ENCODE results near the gene CHERP. TPM values are rescaled to one million over a fixed set of nuclear protein-coding genes. Genes with fewer than 3 reads are reported as not detected.
A peak's percentile ranks its signal among the peaks of the same experiment; 100 is the strongest.
"Not testable (repeated sequence)": the region's sequence is repeated elsewhere in the genome, so short reads cannot be mapped to it uniquely, and the experiment has no call there.

Gene CHERP
- total RNA-seq, 2 donors from 2014 or later = 8.6 to 34.9 TPM

- 83 to 100% methylated on average over 1 of the region's 1 CpG for WGBS, 2 donors
- no peak for ATAC-seq
Observed at GRCh38 chr19:16477311-16477710, 64.9 kb downstream of the CHERP start.

GRCh38 chr19:16476401-16476800 lies 65.8 kb downstream of the CHERP start:
- Histone ChIP-seq H3K27me3 (no peaks in the 10 kb centered on the region), H3K36me3 (replicated peaks in 1 of 2; ENCODE audit: insufficient read depth in 1 of 2, low read depth in 2 of 2) (no peaks in the 10 kb centered on the region), H3K4me1 (peaks cover 6% of the 10 kb centered on the region), H3K4me3 (no peak overlapping the region), H3K27ac (no peak overlapping the region), H3K9me3 (peaks cover 0 to 3% (median 0%) of the 10 kb centered on the region in 3 donors)
- WGBS, 2 donors = 53 to 61% methylated on average over 2 to 3 of the region's 3 CpGs
- TF ChIP-seq POLR2A (IDR thresholded peaks at IDR 0.05) = no peak
- TF ChIP-seq CTCF (IDR thresholded peaks at IDR 0.05) = no peak
- ATAC-seq = no peak
- intact Hi-C loops (cut with DNase I) = no loop called here
- no peak for DNase-seq

More at GRCh38 chr19:16477311-16477710, 64.9 kb downstream of the CHERP start:
- Histone ChIP-seq H3K36me3 (replicated peaks in 1 of 2; ENCODE audit: insufficient read depth in 1 of 2, low read depth in 2 of 2) (no peaks in the 10 kb centered on the region), H3K27ac (no peak overlapping the region), H3K27me3 (no peaks in the 10 kb centered on the region), H3K4me3 (no peak overlapping the region), H3K9me3 (peaks cover 0 to 3% (median 0%) of the 10 kb centered on the region in 3 donors), H3K4me1 (peaks cover 4% of the 10 kb centered on the region)
- DNase-seq = no peak
- intact Hi-C loops (cut with DNase I) = no loop called here
- TF ChIP-seq CTCF (IDR thresholded peaks at IDR 0.05) = no peak
- TF ChIP-seq POLR2A (IDR thresholded peaks at IDR 0.05) = no peak

GRCh38 chr19:16473875-16474392 lies 68.3 kb downstream of the CHERP start:
- intact Hi-C loops (cut with DNase I) = no loop called here
- H3K4me1 ChIP-seq = peaks cover 25% of the 10 kb centered on the region

GRCh38 chr19:16472992-16473391 lies 69.2 kb downstream of the CHERP start:
- H3K4me1 ChIP-seq = peaks cover 25% of the 10 kb centered on the region
- TF ChIP-seq POLR2A (IDR thresholded peaks at IDR 0.05) (no peak), CTCF (IDR thresholded peaks at IDR 0.05) (no peak)
- no peaks in the 10 kb centered on the region for H3K27me3 ChIP-seq
- ATAC-seq (no peak), DNase-seq (no peak)
- no peak overlapping the region for H3K27ac ChIP-seq
- no peak overlapping the region for H3K4me3 ChIP-seq
- 89 to 96% methylated on average over 2 of the region's 2 CpGs for WGBS, 2 donors
- no peaks in the 10 kb centered on the region for H3K36me3 ChIP-seq (replicated peaks in 1 of 2; ENCODE audit: insufficient read depth in 1 of 2, low read depth in 2 of 2)
- peaks cover 0 to 3% (median 0%) of the 10 kb centered on the region in 3 donors for H3K9me3 ChIP-seq
- intact Hi-C loops (cut with DNase I) = no loop called here

More at GRCh38 chr19:16473875-16474392, 68.3 kb downstream of the CHERP start:
- H3K4me3 ChIP-seq = no peak overlapping the region
- no peak for ATAC-seq
- H3K27me3 ChIP-seq = no peaks in the 10 kb centered on the region
- peaks cover 0 to 3% (median 0%) of the 10 kb centered on the region in 3 donors for H3K9me3 ChIP-seq
- no peak for DNase-seq
- no peak overlapping the region for H3K27ac ChIP-seq
- no peaks in the 10 kb centered on the region for H3K36me3 ChIP-seq (replicated peaks in 1 of 2; ENCODE audit: insufficient read depth in 1 of 2, low read depth in 2 of 2)
- TF ChIP-seq CTCF (IDR thresholded peaks at IDR 0.05) (no peak), POLR2A (IDR thresholded peaks at IDR 0.05) (no peak)
- 78 to 84% methylated on average over 13 of the region's 13 CpGs for WGBS, 2 donors

GRCh38 chr19:16472559-16472899 lies 69.7 kb downstream of the CHERP start:
- DNase-seq; H3K9me3 ChIP-seq; H3K36me3 ChIP-seq (replicated peaks in 1 of 2; ENCODE audit: insufficient read depth in 1 of 2, low read depth in 2 of 2); ATAC-seq; intact Hi-C loops (cut with DNase I); H3K27me3 ChIP-seq: not testable (repeated sequence)
- Histone ChIP-seq H3K27ac (peak overlapping the region in 3 of 4 donors; percentile 67 to 86 (median 79)), H3K4me3 (peak overlapping the region in 1 of 2 donors; percentile 54), H3K4me1 (peaks cover 27% of the 10 kb centered on the region)
- 25 to 47% methylated on average over 2 of the region's 2 CpGs for WGBS, 2 donors
